K562 (cell line): ENCODE results near the gene TPX2. TPM values are rescaled to one million over a fixed set of nuclear protein-coding genes. Genes with fewer than 3 reads are reported as not detected.

Experiments
- ARID2 ChIP-seq: fragments of 450-650 bp; IDR thresholded peaks from 2 replicates; pipeline ENCODE4 v1.6.1; 2017; ENCODE audit warnings: antibody characterized with exemption, mild to moderate bottlenecking
- CBFA2T2 ChIP-seq: fragments of 450-650 bp; conservative IDR thresholded peaks from 2 replicates; pipeline ENCODE4 v1.6.1; 2017; ENCODE audit warnings: mild to moderate bottlenecking
- ESRRA ChIP-seq: fragments of 450-650 bp; IDR thresholded peaks from 2 replicates; pipeline ENCODE4 v1.6.1; 2014; ENCODE audit warnings: low read depth, mild to moderate bottlenecking, moderate library complexity, borderline replicate concordance
- HCFC1 ChIP-seq: IDR thresholded peaks from 2 replicates; pipeline ENCODE4 v1.6.1; 2012; ENCODE audit warnings: low read depth, low read length, improper control_type of control experiment
- JUND ChIP-seq, 2 experiments: IDR thresholded peaks; 2 replicates in 1 of 2; 3 replicates in 1 of 2; pipeline ENCODE4 v1.6.1; 2011; ENCODE audit warnings: borderline replicate concordance in 2 of 2, low read depth in 2 of 2, low read length in 2 of 2, improper control_type of control experiment in 1 of 2, missing biosample characterization in 1 of 2, missing genetic modification characterization in 1 of 2, missing genetic modification reagents in 1 of 2
- KDM1A ChIP-seq, 2 experiments: fragments of 450-650 bp; IDR thresholded peaks; 2 replicates each; pipeline ENCODE4 v1.6.1; 2016; ENCODE audit warnings: mild to moderate bottlenecking in 2 of 2
- PHB ChIP-seq: fragments of 250-450 bp; sonication (Bioruptor Pico); IDR thresholded peaks from 2 replicates; pipeline ENCODE4 v1.5.0; 2021
- PTBP1 ChIP-seq: fragments of 200-400 bp; formaldehyde crosslinking; IDR thresholded peaks from 2 replicates; pipeline ENCODE4 v1.6.1; 2017; ENCODE audit warnings: low read depth, low read length
- RB1 ChIP-seq: fragments of 450-650 bp; IDR thresholded peaks from 2 replicates; pipeline ENCODE4 v1.6.1; 2017; ENCODE audit warnings: low read depth, mild to moderate bottlenecking
- SMAD3 ChIP-seq: fragments of 450-650 bp; formaldehyde crosslinking; conservative IDR thresholded peaks from 2 replicates; pipeline ENCODE4 v1.4.0; 2020; ENCODE audit warnings: mild to moderate bottlenecking
- SREBF2 ChIP-seq: sonication (generic); formaldehyde crosslinking; IDR thresholded peaks from 2 replicates; pipeline ENCODE4 v1.4.0; 2020; ENCODE audit warnings: mild to moderate bottlenecking, missing genetic modification reagents
- SRSF3 ChIP-seq: fragments of 200-400 bp; formaldehyde crosslinking; IDR thresholded peaks from 2 replicates; pipeline ENCODE4 v1.6.1; 2016; ENCODE audit warnings: mild to moderate bottlenecking, low read length, moderate library complexity; ENCODE audit not compliant: insufficient read depth
- STAT5B ChIP-seq: fragments of 250-450 bp; sonication (Bioruptor Pico); IDR thresholded peaks from 2 replicates; pipeline ENCODE4 v1.8.0; 2021; ENCODE audit warnings: mild to moderate bottlenecking, inconsistent platforms
- SUPT5H ChIP-seq: fragments of 450-650 bp; IDR thresholded peaks from 2 replicates; pipeline ENCODE4 v1.6.1; 2016
- U2AF1 ChIP-seq: fragments of 200-400 bp; formaldehyde crosslinking; optimal IDR thresholded peaks from 2 replicates; pipeline ENCODE3; 2017; ENCODE audit warnings: mild to moderate bottlenecking, low read depth, low read length, moderate library complexity
- YY1 ChIP-seq, 3 experiments: IDR thresholded peaks; 2 replicates each; pipeline ENCODE4 v1.6.1; 2011; ENCODE audit warnings: low read length in 2 of 3, mild to moderate bottlenecking in 2 of 3, moderate library complexity in 2 of 3, borderline replicate concordance in 1 of 3, control low read depth in 1 of 3, low read depth in 1 of 3; ENCODE audit not compliant: insufficient read depth in 3 of 3, insufficient replicate concordance in 2 of 3, control insufficient read depth in 1 of 3, insufficient read length in 1 of 3; ENCODE audit errors: extremely low read depth in 1 of 3
- ZNF586 ChIP-seq: fragments of 450-650 bp; formaldehyde crosslinking; conservative IDR thresholded peaks from 2 replicates; pipeline ENCODE4 v1.4.0; 2020; ENCODE audit warnings: mild to moderate bottlenecking, moderate library complexity
- polyA plus RNA-seq, 8 experiments: library from polyadenylated mRNA; depleted of rRNA in 4 of 8; stranded (reverse) in 5 of 8; unstranded in 3 of 8; fragments of >200 nt; fragmentation: Nextera tagmentation in 2 of 8; fragmentation: Illumina TruSeq in 1 of 8; extraction: Ambion mirVana in 2 of 8; extraction: Trizol in 1 of 8; gene quantifications; 2 replicates each; pipeline versions ENCODE4 v1.2.1 to v1.2.3, GENCODE V29; 2011 to 2014; ENCODE audit warnings: inconsistent platforms in 1 of 8, missing spikeins in 1 of 8
- total RNA-seq, 7 experiments: library from RNA; depleted of rRNA in 6 of 7; stranded (reverse); fragments of >200 nt in 6 of 7; fragmentation: Illumina TruSeq in 2 of 7; extraction: Trizol in 2 of 7; gene quantifications; 2 replicates each; pipeline versions ENCODE4 v1.2.1 to v1.2.3, GENCODE V29; 2011 to 2021; ENCODE audit warnings: low replicate concordance in 1 of 7
- TF ChIP-seq, protein P1 (sequence below): fragments of 250-450 bp; sonication (Bioruptor Pico); IDR thresholded peaks from 2 replicates; pipeline ENCODE4 v1.5.0; 2020; ENCODE audit warnings: mild to moderate bottlenecking, borderline replicate concordance
- TF ChIP-seq, protein P2 (sequence below): sonication (generic); IDR thresholded peaks from 2 replicates; pipeline ENCODE4 v1.6.1; 2016
- TF ChIP-seq, protein P3 (sequence below), 2 experiments: fragments of 450-650 bp; conservative IDR thresholded peaks; 2 replicates each; pipeline ENCODE4 v1.6.1; 2017; ENCODE audit warnings: mild to moderate bottlenecking in 2 of 2, moderate library complexity in 2 of 2
- TF ChIP-seq, protein P4 (sequence below): fragments of 250-450 bp; sonication (Bioruptor Pico); IDR thresholded peaks from 2 replicates; pipeline ENCODE4 v1.8.0; 2021; ENCODE audit warnings: mild to moderate bottlenecking, moderate library complexity

The TPX2 gene
- total and polyA plus RNA-seq, 9 of the 15 experiments (the other 6 are each of a cell fraction or from before 2014, with no cell fraction given): 48.0 to 241 (median 133) TPM

DNA sequence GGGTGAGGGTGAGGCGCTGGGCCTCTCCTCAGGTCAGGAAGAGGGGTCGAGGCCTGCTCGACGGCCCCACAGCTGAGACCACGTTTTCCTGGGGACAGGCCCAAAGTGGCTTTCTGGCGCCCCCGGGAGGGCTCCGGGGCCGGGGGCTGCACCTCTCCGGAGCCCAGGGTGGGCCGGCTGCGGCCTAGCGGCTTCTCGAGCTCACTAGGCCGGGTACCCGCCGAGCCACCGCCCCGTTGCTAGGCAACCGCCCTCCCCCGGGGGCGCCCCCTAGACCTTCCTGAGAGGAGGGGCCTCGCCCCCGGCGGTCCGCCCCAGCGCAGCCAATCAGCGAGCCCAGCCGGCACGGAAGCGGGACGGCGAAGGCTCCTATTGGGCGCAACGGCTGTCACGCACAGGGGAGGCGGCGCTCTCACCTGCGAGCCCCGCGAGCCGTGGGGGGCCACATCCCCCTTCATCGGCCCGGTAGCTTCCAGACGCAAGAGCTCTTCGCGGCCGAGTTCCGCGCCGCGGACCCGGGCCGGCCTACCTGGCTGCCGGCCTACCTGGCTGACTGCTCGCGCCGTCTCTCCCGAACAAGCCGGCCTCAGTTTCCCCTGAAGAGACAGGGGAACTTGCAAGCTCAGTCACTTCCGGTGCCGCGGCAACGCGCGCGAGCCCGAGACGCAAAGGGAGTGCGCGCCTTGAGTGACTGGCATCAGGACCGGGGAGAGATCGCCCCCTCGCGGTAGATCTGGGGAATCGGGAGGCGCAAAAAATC is 15.6 kb upstream of the TPX2 start (continued):
- TF ChIP-seq, protein P1, sequence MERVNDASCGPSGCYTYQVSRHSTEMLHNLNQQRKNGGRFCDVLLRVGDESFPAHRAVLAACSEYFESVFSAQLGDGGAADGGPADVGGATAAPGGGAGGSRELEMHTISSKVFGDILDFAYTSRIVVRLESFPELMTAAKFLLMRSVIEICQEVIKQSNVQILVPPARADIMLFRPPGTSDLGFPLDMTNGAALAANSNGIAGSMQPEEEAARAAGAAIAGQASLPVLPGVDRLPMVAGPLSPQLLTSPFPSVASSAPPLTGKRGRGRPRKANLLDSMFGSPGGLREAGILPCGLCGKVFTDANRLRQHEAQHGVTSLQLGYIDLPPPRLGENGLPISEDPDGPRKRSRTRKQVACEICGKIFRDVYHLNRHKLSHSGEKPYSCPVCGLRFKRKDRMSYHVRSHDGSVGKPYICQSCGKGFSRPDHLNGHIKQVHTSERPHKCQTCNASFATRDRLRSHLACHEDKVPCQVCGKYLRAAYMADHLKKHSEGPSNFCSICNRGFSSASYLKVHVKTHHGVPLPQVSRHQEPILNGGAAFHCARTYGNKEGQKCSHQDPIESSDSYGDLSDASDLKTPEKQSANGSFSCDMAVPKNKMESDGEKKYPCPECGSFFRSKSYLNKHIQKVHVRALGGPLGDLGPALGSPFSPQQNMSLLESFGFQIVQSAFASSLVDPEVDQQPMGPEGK (CRISPR knock-in tag): peak; percentile 75; the same call in 1 of the 2 replicates
- TF ChIP-seq SMAD3 (peak; percentile 79), PHB (CRISPR knock-in tag) (0 out of 2 replicates have a peak, but pooled peaks have one; percentile 79), U2AF1 (peak; percentile 67), HCFC1 (peak; percentile 28; the same call in 1 of the 2 replicates), JUND (IDR thresholded peaks at IDR 0.05; ENCODE audit: borderline replicate concordance, low read depth, low read length) (0 out of 2 replicates have a peak, but pooled peaks have one; percentile 43), JUND (tag; IDR thresholded peaks at IDR 0.05; ENCODE audit: borderline replicate concordance, low read depth, low read length) (no peak; the same call in 2 of the 3 replicates), SRSF3 (no peak), YY1 (IDR thresholded peaks at IDR 0.05; ENCODE audit: borderline replicate concordance in 1 of 3, control insufficient read depth in 1 of 3, extremely low read depth in 1 of 3, insufficient read depth in 3 of 3, insufficient read length in 1 of 3, insufficient replicate concordance in 2 of 3, low read depth in 1 of 3, low read length in 2 of 3) (peak in 1 of 3 experiments; percentile 60), SUPT5H (no peak; the same call in 1 of the 2 replicates), ZNF586 (no peak; the same call in 1 of the 2 replicates), SREBF2 (no peak), ARID2 (peak; percentile 79; the same call in 1 of the 2 replicates), STAT5B (CRISPR knock-in tag) (no peak), CBFA2T2 (no peak), KDM1A (IDR thresholded peaks at IDR 0.05) (peak in 1 of 2 experiments; percentile 22; a peak in 1 of 4 replicates), PTBP1 (no peak), RB1 (peak; percentile 66), ESRRA (peak; percentile 39; the same call in 1 of the 2 replicates)
- TF ChIP-seq, protein P2, sequence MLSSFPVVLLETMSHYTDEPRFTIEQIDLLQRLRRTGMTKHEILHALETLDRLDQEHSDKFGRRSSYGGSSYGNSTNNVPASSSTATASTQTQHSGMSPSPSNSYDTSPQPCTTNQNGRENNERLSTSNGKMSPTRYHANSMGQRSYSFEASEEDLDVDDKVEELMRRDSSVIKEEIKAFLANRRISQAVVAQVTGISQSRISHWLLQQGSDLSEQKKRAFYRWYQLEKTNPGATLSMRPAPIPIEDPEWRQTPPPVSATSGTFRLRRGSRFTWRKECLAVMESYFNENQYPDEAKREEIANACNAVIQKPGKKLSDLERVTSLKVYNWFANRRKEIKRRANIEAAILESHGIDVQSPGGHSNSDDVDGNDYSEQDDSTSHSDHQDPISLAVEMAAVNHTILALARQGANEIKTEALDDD: no peak
- TF ChIP-seq, protein P3, sequence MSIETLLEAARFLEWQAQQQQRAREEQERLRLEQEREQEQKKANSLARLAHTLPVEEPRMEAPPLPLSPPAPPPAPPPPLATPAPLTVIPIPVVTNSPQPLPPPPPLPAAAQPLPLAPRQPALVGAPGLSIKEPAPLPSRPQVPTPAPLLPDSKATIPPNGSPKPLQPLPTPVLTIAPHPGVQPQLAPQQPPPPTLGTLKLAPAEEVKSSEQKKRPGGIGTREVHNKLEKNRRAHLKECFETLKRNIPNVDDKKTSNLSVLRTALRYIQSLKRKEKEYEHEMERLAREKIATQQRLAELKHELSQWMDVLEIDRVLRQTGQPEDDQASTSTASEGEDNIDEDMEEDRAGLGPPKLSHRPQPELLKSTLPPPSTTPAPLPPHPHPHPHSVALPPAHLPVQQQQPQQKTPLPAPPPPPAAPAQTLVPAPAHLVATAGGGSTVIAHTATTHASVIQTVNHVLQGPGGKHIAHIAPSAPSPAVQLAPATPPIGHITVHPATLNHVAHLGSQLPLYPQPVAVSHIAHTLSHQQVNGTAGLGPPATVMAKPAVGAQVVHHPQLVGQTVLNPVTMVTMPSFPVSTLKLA (conservative IDR thresholded peaks at IDR 0.05): peak; percentile 39 to 79
- TF ChIP-seq, protein P4, sequence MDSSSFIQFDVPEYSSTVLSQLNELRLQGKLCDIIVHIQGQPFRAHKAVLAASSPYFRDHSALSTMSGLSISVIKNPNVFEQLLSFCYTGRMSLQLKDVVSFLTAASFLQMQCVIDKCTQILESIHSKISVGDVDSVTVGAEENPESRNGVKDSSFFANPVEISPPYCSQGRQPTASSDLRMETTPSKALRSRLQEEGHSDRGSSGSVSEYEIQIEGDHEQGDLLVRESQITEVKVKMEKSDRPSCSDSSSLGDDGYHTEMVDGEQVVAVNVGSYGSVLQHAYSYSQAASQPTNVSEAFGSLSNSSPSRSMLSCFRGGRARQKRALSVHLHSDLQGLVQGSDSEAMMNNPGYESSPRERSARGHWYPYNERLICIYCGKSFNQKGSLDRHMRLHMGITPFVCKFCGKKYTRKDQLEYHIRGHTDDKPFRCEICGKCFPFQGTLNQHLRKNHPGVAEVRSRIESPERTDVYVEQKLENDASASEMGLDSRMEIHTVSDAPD (CRISPR knock-in tag): no peak
